Thyroid gland (tissue), 4 donors: ENCODE data around the gene BNIPL.

Experiments
- POLR2A ChIP-seq, 2 donors: fragments of 450-650 bp; IDR thresholded peaks; one replicate each; pipeline ENCODE4 v1.6.1; 2017; ENCODE audit warnings: antibody characterized with exemption in 2 of 2, mild to moderate bottlenecking in 2 of 2, moderate library complexity in 1 of 2
- TF ChIP-seq, protein P1 (sequence below), 6 experiments: fragments of 200-600 bp in 3 of 6; fragments of 450-650 bp in 3 of 6; sonication (generic) in 3 of 6; IDR thresholded peaks; one replicate each; pipeline ENCODE4 v1.5.1; 2016 to 2019; ENCODE audit warnings: antibody characterized with exemption in 6 of 6, mild to moderate bottlenecking in 2 of 6, inconsistent platforms in 1 of 6, moderate library complexity in 1 of 6

DNA sequence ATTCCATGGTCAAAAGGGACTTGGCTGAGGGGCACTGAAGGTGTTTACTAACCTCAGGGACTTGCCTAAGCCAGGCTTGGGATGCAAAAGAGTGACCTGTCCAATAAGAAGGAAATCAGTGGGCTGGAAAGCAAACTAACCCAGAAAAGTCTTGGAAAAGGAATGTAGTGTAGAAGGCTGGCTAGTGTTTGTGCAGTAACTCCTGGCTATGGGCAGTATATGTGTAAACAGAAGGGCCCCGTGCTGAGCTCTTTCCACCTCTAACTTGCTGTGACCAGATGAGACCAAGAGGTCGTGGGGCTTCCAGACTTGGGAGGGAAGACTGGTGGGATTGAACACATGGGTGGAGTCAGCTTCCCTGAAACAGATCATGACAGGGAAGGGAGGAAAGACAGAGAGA is 33.8 kb upstream of the BNIPL start:
- TF ChIP-seq, protein P1, sequence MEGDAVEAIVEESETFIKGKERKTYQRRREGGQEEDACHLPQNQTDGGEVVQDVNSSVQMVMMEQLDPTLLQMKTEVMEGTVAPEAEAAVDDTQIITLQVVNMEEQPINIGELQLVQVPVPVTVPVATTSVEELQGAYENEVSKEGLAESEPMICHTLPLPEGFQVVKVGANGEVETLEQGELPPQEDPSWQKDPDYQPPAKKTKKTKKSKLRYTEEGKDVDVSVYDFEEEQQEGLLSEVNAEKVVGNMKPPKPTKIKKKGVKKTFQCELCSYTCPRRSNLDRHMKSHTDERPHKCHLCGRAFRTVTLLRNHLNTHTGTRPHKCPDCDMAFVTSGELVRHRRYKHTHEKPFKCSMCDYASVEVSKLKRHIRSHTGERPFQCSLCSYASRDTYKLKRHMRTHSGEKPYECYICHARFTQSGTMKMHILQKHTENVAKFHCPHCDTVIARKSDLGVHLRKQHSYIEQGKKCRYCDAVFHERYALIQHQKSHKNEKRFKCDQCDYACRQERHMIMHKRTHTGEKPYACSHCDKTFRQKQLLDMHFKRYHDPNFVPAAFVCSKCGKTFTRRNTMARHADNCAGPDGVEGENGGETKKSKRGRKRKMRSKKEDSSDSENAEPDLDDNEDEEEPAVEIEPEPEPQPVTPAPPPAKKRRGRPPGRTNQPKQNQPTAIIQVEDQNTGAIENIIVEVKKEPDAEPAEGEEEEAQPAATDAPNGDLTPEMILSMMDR (IDR thresholded peaks at IDR 0.05): no peak
- TF ChIP-seq POLR2A (IDR thresholded peaks at IDR 0.05): peak in 1 of 2 donors; percentile 79
